Hepatocyte (in vitro differentiated cells): ENCODE results near the gene SAP30BP.

ENCODE experiments used
- EZH2phosphoT487 ChIP-seq: fragments of 200-600 bp; sonication (generic); IDR thresholded peaks from one replicate; pipeline ENCODE4 v1.6.1; 2018; ENCODE audit warnings: antibody characterized with exemption, mild to moderate bottlenecking, low read depth, moderate library complexity; ENCODE audit not compliant: unreplicated experiment, severe bottlenecking
- TF ChIP-seq, protein P1 (sequence below): fragments of 200-600 bp; sonication (generic); IDR thresholded peaks from 2 replicates; pipeline ENCODE4 v1.5.1; 2016; ENCODE audit warnings: antibody characterized with exemption, mild to moderate bottlenecking; ENCODE audit not compliant: poor library complexity

DNA sequence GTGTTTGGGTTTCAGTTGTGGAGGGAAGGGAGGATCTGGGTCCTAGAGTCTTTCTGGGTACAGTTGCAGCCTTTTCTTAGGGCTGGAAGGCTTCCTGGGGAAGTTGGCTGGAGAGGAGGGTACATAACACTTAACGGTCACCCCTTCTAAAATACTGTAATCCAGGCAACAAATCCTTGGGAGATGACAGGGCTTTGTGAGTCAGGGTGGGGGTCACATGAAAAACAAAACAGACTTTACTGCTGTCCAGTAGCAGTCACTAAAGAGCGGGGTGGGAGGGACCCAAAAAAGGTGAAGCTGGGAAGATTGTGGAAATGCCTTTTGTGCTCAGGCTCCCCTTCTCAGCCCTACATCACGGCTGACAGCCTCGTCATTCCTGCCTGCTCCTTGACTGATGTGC lies 6.3 kb downstream of the SAP30BP start:
- TF ChIP-seq, protein P1, sequence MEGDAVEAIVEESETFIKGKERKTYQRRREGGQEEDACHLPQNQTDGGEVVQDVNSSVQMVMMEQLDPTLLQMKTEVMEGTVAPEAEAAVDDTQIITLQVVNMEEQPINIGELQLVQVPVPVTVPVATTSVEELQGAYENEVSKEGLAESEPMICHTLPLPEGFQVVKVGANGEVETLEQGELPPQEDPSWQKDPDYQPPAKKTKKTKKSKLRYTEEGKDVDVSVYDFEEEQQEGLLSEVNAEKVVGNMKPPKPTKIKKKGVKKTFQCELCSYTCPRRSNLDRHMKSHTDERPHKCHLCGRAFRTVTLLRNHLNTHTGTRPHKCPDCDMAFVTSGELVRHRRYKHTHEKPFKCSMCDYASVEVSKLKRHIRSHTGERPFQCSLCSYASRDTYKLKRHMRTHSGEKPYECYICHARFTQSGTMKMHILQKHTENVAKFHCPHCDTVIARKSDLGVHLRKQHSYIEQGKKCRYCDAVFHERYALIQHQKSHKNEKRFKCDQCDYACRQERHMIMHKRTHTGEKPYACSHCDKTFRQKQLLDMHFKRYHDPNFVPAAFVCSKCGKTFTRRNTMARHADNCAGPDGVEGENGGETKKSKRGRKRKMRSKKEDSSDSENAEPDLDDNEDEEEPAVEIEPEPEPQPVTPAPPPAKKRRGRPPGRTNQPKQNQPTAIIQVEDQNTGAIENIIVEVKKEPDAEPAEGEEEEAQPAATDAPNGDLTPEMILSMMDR: no peak
- no peak for TF ChIP-seq EZH2phosphoT487
